Panc1 (cell line): ENCODE data around the gene GRID1.

Source experiments
- POLR2AphosphoS5 ChIP-seq: IDR thresholded peaks from 2 replicates; pipeline ENCODE4 v1.6.1; 2012; ENCODE audit warnings: mild to moderate bottlenecking, low read depth, low read length, moderate library complexity
- TF ChIP-seq, protein P1 (sequence below): fragments of 450-650 bp; IDR thresholded peaks from 2 replicates; pipeline ENCODE4 v1.5.1; 2017; ENCODE audit warnings: mild to moderate bottlenecking
- TF ChIP-seq, protein P2 (sequence below), 2 experiments: IDR thresholded peaks; 2 replicates each; pipeline ENCODE4 v1.6.1; 2011 to 2012; ENCODE audit warnings: low read depth in 2 of 2, control low read depth in 1 of 2, low read length in 1 of 2, mild to moderate bottlenecking in 1 of 2, moderate library complexity in 1 of 2; ENCODE audit not compliant: insufficient read depth in 1 of 2

DNA sequence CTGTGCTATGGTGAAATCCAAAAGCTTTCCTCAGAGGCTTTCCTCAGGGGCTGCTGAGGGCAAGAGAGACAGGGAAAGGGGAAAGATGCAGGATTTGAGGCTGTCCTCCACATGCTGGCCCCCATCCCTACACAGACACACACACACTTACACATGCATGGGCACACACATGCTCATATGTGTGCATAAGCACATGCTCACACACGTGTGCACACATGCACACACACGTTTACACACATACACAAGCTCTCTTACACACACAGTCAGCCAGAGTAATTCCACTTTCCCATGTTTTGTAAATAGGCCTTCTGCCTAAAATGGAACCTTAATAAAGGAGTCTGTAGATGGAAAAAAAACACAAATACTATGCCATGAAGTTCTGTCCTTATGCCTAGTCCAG, 312.9 kb downstream of the GRID1 start:
- TF ChIP-seq, protein P1, sequence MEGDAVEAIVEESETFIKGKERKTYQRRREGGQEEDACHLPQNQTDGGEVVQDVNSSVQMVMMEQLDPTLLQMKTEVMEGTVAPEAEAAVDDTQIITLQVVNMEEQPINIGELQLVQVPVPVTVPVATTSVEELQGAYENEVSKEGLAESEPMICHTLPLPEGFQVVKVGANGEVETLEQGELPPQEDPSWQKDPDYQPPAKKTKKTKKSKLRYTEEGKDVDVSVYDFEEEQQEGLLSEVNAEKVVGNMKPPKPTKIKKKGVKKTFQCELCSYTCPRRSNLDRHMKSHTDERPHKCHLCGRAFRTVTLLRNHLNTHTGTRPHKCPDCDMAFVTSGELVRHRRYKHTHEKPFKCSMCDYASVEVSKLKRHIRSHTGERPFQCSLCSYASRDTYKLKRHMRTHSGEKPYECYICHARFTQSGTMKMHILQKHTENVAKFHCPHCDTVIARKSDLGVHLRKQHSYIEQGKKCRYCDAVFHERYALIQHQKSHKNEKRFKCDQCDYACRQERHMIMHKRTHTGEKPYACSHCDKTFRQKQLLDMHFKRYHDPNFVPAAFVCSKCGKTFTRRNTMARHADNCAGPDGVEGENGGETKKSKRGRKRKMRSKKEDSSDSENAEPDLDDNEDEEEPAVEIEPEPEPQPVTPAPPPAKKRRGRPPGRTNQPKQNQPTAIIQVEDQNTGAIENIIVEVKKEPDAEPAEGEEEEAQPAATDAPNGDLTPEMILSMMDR: no peak
- TF ChIP-seq POLR2AphosphoS5: no peak
- TF ChIP-seq, protein P2, sequence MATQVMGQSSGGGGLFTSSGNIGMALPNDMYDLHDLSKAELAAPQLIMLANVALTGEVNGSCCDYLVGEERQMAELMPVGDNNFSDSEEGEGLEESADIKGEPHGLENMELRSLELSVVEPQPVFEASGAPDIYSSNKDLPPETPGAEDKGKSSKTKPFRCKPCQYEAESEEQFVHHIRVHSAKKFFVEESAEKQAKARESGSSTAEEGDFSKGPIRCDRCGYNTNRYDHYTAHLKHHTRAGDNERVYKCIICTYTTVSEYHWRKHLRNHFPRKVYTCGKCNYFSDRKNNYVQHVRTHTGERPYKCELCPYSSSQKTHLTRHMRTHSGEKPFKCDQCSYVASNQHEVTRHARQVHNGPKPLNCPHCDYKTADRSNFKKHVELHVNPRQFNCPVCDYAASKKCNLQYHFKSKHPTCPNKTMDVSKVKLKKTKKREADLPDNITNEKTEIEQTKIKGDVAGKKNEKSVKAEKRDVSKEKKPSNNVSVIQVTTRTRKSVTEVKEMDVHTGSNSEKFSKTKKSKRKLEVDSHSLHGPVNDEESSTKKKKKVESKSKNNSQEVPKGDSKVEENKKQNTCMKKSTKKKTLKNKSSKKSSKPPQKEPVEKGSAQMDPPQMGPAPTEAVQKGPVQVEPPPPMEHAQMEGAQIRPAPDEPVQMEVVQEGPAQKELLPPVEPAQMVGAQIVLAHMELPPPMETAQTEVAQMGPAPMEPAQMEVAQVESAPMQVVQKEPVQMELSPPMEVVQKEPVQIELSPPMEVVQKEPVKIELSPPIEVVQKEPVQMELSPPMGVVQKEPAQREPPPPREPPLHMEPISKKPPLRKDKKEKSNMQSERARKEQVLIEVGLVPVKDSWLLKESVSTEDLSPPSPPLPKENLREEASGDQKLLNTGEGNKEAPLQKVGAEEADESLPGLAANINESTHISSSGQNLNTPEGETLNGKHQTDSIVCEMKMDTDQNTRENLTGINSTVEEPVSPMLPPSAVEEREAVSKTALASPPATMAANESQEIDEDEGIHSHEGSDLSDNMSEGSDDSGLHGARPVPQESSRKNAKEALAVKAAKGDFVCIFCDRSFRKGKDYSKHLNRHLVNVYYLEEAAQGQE (IDR thresholded peaks at IDR 0.05; ENCODE audit: insufficient read depth in 1 of 2, low read depth in 2 of 2, low read length in 1 of 2): no peak
